HEK293 (cell line): ENCODE data around the gene HYPK.

ENCODE experiments used
- CTCF ChIA-PET: fragments of 350-600 bp; formaldehyde crosslinking; extraction: SDS; loops from one replicate; lab custom pipeline; 2021; ENCODE audit warnings: antibody characterized with exemption; lab: Yijun Ruan, JAX
- POLR2A ChIA-PET: fragments of 300-600 bp; formaldehyde crosslinking; extraction: SDS; loops from one replicate; lab custom pipeline; 2020; ENCODE audit warnings: antibody characterized with exemption, inconsistent platforms; lab: Yijun Ruan, JAX
- H3K27ac ChIP-seq: fragments of 200-500 bp; sonication (Bioruptor generic); 2 replicates; pipeline ENCODE4 v1.5.1; 2014; ENCODE audit warnings: low read depth, low read length, control low read depth, inconsistent platforms; ENCODE audit errors: extremely low read depth
- H3K36me3 ChIP-seq, 2 experiments: fragments of 200-500 bp in 1 of 2; sonication (Bioruptor generic) in 1 of 2; 1 replicate in 1 of 2; 2 replicates in 1 of 2; pipeline ENCODE4 v1.5.1; 2014 to 2017; ENCODE audit warnings: inconsistent platforms in 2 of 2, low read length in 2 of 2; ENCODE audit not compliant: control insufficient read depth in 2 of 2, insufficient read depth in 1 of 2
- H3K4me1 ChIP-seq: fragments of 200-500 bp; sonication (Bioruptor generic); 2 replicates; pipeline ENCODE4 v1.5.1; 2014; ENCODE audit warnings: mild to moderate bottlenecking, low read length, inconsistent platforms; ENCODE audit not compliant: control insufficient read depth, insufficient read depth
- H3K4me3 ChIP-seq: 2 replicates; pipeline ENCODE4 v1.5.1; 2011; ENCODE audit warnings: low read depth, mild to moderate bottlenecking, control low read depth, low read length, moderate library complexity
- H3K9me3 ChIP-seq: fragments of 200-500 bp; sonication (Bioruptor generic); 2 replicates; pipeline ENCODE4 v1.5.1; 2014; ENCODE audit warnings: low read depth, low read length, inconsistent platforms; ENCODE audit not compliant: control insufficient read depth, insufficient read depth
- BCL11A ChIP-seq: fragments of 450-650 bp; formaldehyde crosslinking; IDR thresholded peaks from 2 replicates; pipeline ENCODE4 v1.5.1; 2016; ENCODE audit warnings: low read depth, missing biosample characterization, missing genetic modification characterization
- OVOL3 ChIP-seq: fragments of 450-650 bp; formaldehyde crosslinking; IDR thresholded peaks from 2 replicates; pipeline ENCODE4 v1.5.1; 2016; ENCODE audit warnings: missing biosample characterization, missing genetic modification characterization
- RBAK ChIP-seq: fragments of 450-650 bp; formaldehyde crosslinking; IDR thresholded peaks from 2 replicates; pipeline ENCODE4 v1.5.1; 2016; ENCODE audit warnings: missing biosample characterization, missing genetic modification characterization
- SALL2 ChIP-seq: fragments of 450-650 bp; formaldehyde crosslinking; IDR thresholded peaks from 2 replicates; pipeline ENCODE4 v1.5.0; 2017; ENCODE audit warnings: missing biosample characterization, mild to moderate bottlenecking, missing genetic modification characterization, borderline replicate concordance
- SCRT1 ChIP-seq: fragments of 450-650 bp; formaldehyde crosslinking; IDR thresholded peaks from 2 replicates; pipeline ENCODE4 v1.5.1; 2016; ENCODE audit warnings: missing biosample characterization, missing genetic modification characterization, borderline replicate concordance
- SP3 ChIP-seq: fragments of 450-650 bp; formaldehyde crosslinking; IDR thresholded peaks from 2 replicates; pipeline ENCODE4 v1.5.1; 2016; ENCODE audit warnings: missing biosample characterization, missing genetic modification characterization
- ZEB2 ChIP-seq: fragments of 450-650 bp; formaldehyde crosslinking; IDR thresholded peaks from 2 replicates; pipeline ENCODE4 v1.5.1; 2016; ENCODE audit warnings: missing biosample characterization, missing genetic modification characterization
- ZNF132 ChIP-seq: fragments of 450-650 bp; formaldehyde crosslinking; IDR thresholded peaks from 2 replicates; pipeline ENCODE4 v1.5.1; 2017; ENCODE audit warnings: missing biosample characterization, missing genetic modification characterization, borderline replicate concordance
- ZNF19 ChIP-seq: fragments of 450-650 bp; formaldehyde crosslinking; IDR thresholded peaks from 2 replicates; pipeline ENCODE4; 2016; ENCODE audit warnings: missing biosample characterization, missing genetic modification characterization, low read depth
- ZNF2 ChIP-seq: fragments of 450-650 bp; formaldehyde crosslinking; IDR thresholded peaks from 2 replicates; pipeline ENCODE4 v1.5.1; 2016; ENCODE audit warnings: missing biosample characterization, missing genetic modification characterization
- ZNF214 ChIP-seq: fragments of 450-650 bp; formaldehyde crosslinking; IDR thresholded peaks from 2 replicates; pipeline ENCODE4 v1.5.1; 2017; ENCODE audit warnings: missing biosample characterization, mild to moderate bottlenecking, missing genetic modification characterization, borderline replicate concordance
- ZNF23 ChIP-seq: fragments of 450-650 bp; formaldehyde crosslinking; IDR thresholded peaks from 2 replicates; pipeline ENCODE4 v1.5.1; 2016; ENCODE audit warnings: missing biosample characterization, missing genetic modification characterization, borderline replicate concordance
- ZNF248 ChIP-seq: fragments of 450-650 bp; formaldehyde crosslinking; IDR thresholded peaks from 2 replicates; pipeline ENCODE4 v1.5.1; 2017; ENCODE audit warnings: missing biosample characterization, missing genetic modification characterization
- ZNF423 ChIP-seq: fragments of 450-650 bp; formaldehyde crosslinking; IDR thresholded peaks from 2 replicates; pipeline ENCODE4 v1.5.1; 2016; ENCODE audit warnings: missing biosample characterization, missing genetic modification characterization
- ZNF473 ChIP-seq: fragments of 450-650 bp; formaldehyde crosslinking; IDR thresholded peaks from 2 replicates; pipeline ENCODE4 v1.5.1; 2017; ENCODE audit warnings: missing biosample characterization, missing genetic modification characterization
- ZNF571 ChIP-seq: fragments of 450-650 bp; formaldehyde crosslinking; IDR thresholded peaks from 2 replicates; pipeline ENCODE4 v1.5.0; 2017; ENCODE audit warnings: missing biosample characterization, missing genetic modification characterization
- ZNF658 ChIP-seq: fragments of 450-650 bp; formaldehyde crosslinking; IDR thresholded peaks from 2 replicates; pipeline ENCODE4; 2016; ENCODE audit warnings: missing biosample characterization, missing genetic modification characterization
- ZNF670 ChIP-seq: fragments of 450-650 bp; formaldehyde crosslinking; IDR thresholded peaks from 2 replicates; pipeline ENCODE4 v1.5.1; 2016; ENCODE audit warnings: missing biosample characterization, missing genetic modification characterization, low read depth
- ZNF677 ChIP-seq: fragments of 450-650 bp; IDR thresholded peaks from 2 replicates; pipeline ENCODE4 v1.5.0; 2018; ENCODE audit warnings: missing biosample characterization, mild to moderate bottlenecking, missing genetic modification characterization, moderate library complexity
- ZNF707 ChIP-seq: fragments of 450-650 bp; formaldehyde crosslinking; IDR thresholded peaks from 2 replicates; pipeline ENCODE4 v1.5.1; 2016; ENCODE audit warnings: missing biosample characterization, missing genetic modification characterization
- ZSCAN23 ChIP-seq: fragments of 450-650 bp; formaldehyde crosslinking; IDR thresholded peaks from 2 replicates; pipeline ENCODE4 v1.5.1; 2016; ENCODE audit warnings: missing biosample characterization, missing genetic modification characterization
- ZSCAN30 ChIP-seq: fragments of 450-650 bp; IDR thresholded peaks from 2 replicates; pipeline ENCODE4 v1.5.1; 2018; ENCODE audit warnings: missing biosample characterization, mild to moderate bottlenecking, missing genetic modification characterization, moderate library complexity
- TF ChIP-seq, protein P1 (sequence below): fragments of 450-650 bp; formaldehyde crosslinking; IDR thresholded peaks from 2 replicates; pipeline ENCODE4 v1.5.1; 2016; ENCODE audit warnings: missing biosample characterization, missing genetic modification characterization
- TF ChIP-seq, protein P2 (sequence below): fragments of 450-650 bp; formaldehyde crosslinking; IDR thresholded peaks from 2 replicates; pipeline ENCODE4 v1.5.1; 2016; ENCODE audit warnings: missing biosample characterization, missing genetic modification characterization
- TF ChIP-seq, protein P3 (sequence below): fragments of 450-650 bp; formaldehyde crosslinking; IDR thresholded peaks from 2 replicates; pipeline ENCODE4 v1.5.1; 2016; ENCODE audit warnings: missing biosample characterization, missing genetic modification characterization
- TF ChIP-seq, protein P4 (sequence below): sonication (generic); formaldehyde crosslinking; IDR thresholded peaks from 2 replicates; pipeline ENCODE4 v1.8.1; 2022; ENCODE audit warnings: mild to moderate bottlenecking, moderate library complexity, missing genetic modification reagents
- TF ChIP-seq, protein P5 (sequence below): fragments of 450-650 bp; formaldehyde crosslinking; IDR thresholded peaks from 2 replicates; pipeline ENCODE4 v1.5.1; 2017; ENCODE audit warnings: missing biosample characterization, missing genetic modification characterization

Gene HYPK

DNA sequence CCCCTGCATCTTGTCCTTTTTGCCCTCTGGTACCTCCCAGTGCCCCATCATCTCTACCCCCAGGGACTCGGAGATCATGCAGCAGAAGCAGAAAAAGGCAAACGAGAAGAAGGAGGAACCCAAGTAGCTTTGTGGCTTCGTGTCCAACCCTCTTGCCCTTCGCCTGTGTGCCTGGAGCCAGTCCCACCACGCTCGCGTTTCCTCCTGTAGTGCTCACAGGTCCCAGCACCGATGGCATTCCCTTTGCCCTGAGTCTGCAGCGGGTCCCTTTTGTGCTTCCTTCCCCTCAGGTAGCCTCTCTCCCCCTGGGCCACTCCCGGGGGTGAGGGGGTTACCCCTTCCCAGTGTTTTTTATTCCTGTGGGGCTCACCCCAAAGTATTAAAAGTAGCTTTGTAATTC is 6.8 kb upstream of the HYPK start:
- ChIA-PET POLR2A (no interaction called here), CTCF (interaction anchor here (1.0 kb wide), 1 partner anchor 17 kb away, joined by 4 read pairs; the partner anchor contains the start of gene ELL3)
- H3K4me1 ChIP-seq: 0 out of 2 replicates have a peak, but pooled peaks cover 3% of the 10 kb centered on the region
- H3K4me3 ChIP-seq: no peak overlapping the region
- H3K36me3 ChIP-seq: peaks cover 0 to 46% of the 10 kb centered on the region in 2 experiments; a peak in 1 of 3 replicates
- no peak for TF ChIP-seq ZNF658
- TF ChIP-seq ZNF677 (tag by site-specific recombination): no peak
- TF ChIP-seq BCL11A (tag by site-specific recombination): no peak
- TF ChIP-seq ZNF214 (tag by site-specific recombination): no peak
- TF ChIP-seq ZSCAN23 (tag by site-specific recombination): no peak
- TF ChIP-seq, protein P1, sequence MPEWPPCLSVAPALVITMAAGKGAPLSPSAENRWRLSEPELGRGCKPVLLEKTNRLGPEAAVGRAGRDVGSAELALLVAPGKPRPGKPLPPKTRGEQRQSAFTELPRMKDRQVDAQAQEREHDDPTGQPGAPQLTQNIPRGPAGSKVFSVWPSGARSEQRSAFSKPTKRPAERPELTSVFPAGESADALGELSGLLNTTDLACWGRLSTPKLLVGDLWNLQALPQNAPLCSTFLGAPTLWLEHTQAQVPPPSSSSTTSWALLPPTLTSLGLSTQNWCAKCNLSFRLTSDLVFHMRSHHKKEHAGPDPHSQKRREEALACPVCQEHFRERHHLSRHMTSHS (tag by site-specific recombination): no peak
- no peak for TF ChIP-seq ZNF2 (tag by site-specific recombination)
- no peak for TF ChIP-seq ZNF423 (tag by site-specific recombination)
- no peak for TF ChIP-seq SALL2 (tag by site-specific recombination)
- no peak for TF ChIP-seq ZEB2 (tag by site-specific recombination)
- TF ChIP-seq, protein P2, sequence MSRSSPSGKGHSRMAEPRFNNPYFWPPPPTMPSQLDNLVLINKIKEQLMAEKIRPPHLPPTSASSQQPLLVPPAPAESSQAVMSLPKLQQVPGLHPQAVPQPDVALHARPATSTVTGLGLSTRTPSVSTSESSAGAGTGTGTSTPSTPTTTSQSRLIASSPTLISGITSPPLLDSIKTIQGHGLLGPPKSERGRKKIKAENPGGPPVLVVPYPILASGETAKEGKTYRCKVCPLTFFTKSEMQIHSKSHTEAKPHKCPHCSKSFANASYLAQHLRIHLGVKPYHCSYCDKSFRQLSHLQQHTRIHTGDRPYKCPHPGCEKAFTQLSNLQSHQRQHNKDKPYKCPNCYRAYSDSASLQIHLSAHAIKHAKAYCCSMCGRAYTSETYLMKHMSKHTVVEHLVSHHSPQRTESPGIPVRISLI (tag by site-specific recombination): no peak
- no peak for TF ChIP-seq ZNF571 (tag by site-specific recombination)
- no peak for TF ChIP-seq SCRT1 (tag by site-specific recombination)
- TF ChIP-seq ZNF670 (tag by site-specific recombination): no peak
- TF ChIP-seq ZNF19 (tag by site-specific recombination): no peak
- TF ChIP-seq OVOL3 (tag by site-specific recombination): no peak
- no peak for TF ChIP-seq SP3 (tag by site-specific recombination)
- TF ChIP-seq ZSCAN30: no peak
- TF ChIP-seq ZNF132 (tag by site-specific recombination): no peak
- TF ChIP-seq ZNF248 (tag by site-specific recombination): no peak
- H3K9me3 ChIP-seq: no peaks in the 10 kb centered on the region
- no peak overlapping the region for H3K27ac ChIP-seq

DNA sequence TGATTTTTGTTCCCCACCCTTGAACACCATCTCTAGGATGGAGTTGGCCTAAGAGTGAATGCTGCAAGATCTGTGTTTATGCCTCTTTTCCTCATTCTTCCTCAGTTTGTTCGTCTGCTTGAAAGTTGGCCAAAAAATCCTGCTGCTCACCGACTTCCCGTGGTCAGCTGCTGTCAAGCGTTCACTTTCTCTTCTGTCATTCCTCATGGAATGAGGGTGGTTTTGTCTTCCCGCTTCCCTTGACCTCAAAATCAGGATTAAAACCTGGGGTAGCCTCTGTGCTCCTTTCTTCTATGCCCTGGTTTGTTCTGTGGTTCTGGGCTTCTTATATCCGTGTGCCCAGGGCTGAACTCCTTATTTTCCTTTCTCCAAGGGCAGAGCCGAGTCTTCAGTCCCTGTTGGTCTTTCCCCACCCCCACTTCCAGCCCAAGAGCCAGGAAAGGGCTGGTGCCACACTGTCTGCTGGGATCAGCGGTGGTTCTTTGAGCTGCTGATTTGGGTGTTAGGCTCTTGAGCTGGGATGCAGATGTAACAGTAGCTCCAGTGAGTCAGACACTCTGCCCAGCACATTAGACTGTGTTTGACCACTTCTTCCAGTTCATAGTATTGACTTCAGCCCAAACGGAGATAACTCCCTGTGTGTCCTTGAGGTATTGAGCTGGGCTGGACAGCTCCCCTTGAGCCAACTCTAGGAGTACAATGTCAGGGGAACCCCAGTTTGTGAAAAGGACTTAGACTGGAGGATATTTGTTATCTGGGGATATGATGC is 5.9 kb upstream of the HYPK start:
- Histone ChIP-seq H3K9me3 (no peaks in the 10 kb centered on the region), H3K4me1 (0 out of 2 replicates have a peak, but pooled peaks cover 3% of the 10 kb centered on the region), H3K4me3 (no peak overlapping the region), H3K27ac (no peak overlapping the region), H3K36me3 (peaks cover 0 to 54% of the 10 kb centered on the region in 2 experiments; a peak in 1 of 3 replicates)
- TF ChIP-seq, protein P3, sequence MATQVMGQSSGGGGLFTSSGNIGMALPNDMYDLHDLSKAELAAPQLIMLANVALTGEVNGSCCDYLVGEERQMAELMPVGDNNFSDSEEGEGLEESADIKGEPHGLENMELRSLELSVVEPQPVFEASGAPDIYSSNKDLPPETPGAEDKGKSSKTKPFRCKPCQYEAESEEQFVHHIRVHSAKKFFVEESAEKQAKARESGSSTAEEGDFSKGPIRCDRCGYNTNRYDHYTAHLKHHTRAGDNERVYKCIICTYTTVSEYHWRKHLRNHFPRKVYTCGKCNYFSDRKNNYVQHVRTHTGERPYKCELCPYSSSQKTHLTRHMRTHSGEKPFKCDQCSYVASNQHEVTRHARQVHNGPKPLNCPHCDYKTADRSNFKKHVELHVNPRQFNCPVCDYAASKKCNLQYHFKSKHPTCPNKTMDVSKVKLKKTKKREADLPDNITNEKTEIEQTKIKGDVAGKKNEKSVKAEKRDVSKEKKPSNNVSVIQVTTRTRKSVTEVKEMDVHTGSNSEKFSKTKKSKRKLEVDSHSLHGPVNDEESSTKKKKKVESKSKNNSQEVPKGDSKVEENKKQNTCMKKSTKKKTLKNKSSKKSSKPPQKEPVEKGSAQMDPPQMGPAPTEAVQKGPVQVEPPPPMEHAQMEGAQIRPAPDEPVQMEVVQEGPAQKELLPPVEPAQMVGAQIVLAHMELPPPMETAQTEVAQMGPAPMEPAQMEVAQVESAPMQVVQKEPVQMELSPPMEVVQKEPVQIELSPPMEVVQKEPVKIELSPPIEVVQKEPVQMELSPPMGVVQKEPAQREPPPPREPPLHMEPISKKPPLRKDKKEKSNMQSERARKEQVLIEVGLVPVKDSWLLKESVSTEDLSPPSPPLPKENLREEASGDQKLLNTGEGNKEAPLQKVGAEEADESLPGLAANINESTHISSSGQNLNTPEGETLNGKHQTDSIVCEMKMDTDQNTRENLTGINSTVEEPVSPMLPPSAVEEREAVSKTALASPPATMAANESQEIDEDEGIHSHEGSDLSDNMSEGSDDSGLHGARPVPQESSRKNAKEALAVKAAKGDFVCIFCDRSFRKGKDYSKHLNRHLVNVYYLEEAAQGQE: peak; percentile 55; the same call in 1 of the 2 replicates
- TF ChIP-seq ZNF23 (tag by site-specific recombination) (no peak), ZNF473 (no peak), ZNF707 (no peak), RBAK (tag by site-specific recombination) (no peak)
- TF ChIP-seq, protein P4, sequence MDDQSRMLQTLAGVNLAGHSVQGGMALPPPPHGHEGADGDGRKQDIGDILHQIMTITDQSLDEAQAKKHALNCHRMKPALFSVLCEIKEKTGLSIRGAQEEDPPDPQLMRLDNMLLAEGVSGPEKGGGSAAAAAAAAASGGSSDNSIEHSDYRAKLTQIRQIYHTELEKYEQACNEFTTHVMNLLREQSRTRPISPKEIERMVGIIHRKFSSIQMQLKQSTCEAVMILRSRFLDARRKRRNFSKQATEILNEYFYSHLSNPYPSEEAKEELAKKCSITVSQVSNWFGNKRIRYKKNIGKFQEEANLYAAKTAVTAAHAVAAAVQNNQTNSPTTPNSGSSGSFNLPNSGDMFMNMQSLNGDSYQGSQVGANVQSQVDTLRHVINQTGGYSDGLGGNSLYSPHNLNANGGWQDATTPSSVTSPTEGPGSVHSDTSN: no peak
- TF ChIP-seq, protein P5, sequence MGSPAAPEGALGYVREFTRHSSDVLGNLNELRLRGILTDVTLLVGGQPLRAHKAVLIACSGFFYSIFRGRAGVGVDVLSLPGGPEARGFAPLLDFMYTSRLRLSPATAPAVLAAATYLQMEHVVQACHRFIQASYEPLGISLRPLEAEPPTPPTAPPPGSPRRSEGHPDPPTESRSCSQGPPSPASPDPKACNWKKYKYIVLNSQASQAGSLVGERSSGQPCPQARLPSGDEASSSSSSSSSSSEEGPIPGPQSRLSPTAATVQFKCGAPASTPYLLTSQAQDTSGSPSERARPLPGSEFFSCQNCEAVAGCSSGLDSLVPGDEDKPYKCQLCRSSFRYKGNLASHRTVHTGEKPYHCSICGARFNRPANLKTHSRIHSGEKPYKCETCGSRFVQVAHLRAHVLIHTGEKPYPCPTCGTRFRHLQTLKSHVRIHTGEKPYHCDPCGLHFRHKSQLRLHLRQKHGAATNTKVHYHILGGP (tag by site-specific recombination): no peak
- CTCF ChIA-PET: interaction anchor here (0.6 to 2.6 kb wide), 2 partner anchors 12 to 18 kb away, joined by 5 to 6 read pairs; partner anchors contain the start of gene ELL3
- POLR2A ChIA-PET: interaction anchor here (0.5 kb wide), 1 partner anchor 284 kb away, joined by 4 read pairs; no protein-coding TSS in a partner anchor
